Skeletal muscle satellite cell (primary cell): Measurements from ENCODE around the gene BPIFA1.

ENCODE experiments used
- H3K27me3 ChIP-seq: 2 replicates; pipeline ENCODE4 v1.7.0; 2013; ENCODE audit warnings: low read length; ENCODE audit not compliant: control insufficient read depth, insufficient read depth
- H3K36me3 ChIP-seq: 2 replicates; pipeline ENCODE4 v1.7.0; 2013; ENCODE audit warnings: mild to moderate bottlenecking, control low read depth, low read length; ENCODE audit not compliant: insufficient read depth
- H3K4me1 ChIP-seq: 2 replicates; pipeline ENCODE4 v1.7.0; 2013; ENCODE audit warnings: low read length; ENCODE audit not compliant: control insufficient read depth, insufficient read depth
- H3K4me2 ChIP-seq: 2 replicates; pipeline ENCODE4 v1.7.0; 2013; ENCODE audit warnings: mild to moderate bottlenecking, low read length
- H3K4me3 ChIP-seq: 2 replicates; pipeline ENCODE4 v1.7.0; 2013; ENCODE audit warnings: low read length
- H3K9ac ChIP-seq: 2 replicates; pipeline ENCODE4 v1.7.0; 2013; ENCODE audit warnings: mild to moderate bottlenecking, low read depth, low read length, moderate library complexity
- H3K9me3 ChIP-seq: replicated peaks from 2 replicates; pipeline ENCODE4 v1.7.0; 2013; ENCODE audit warnings: mild to moderate bottlenecking, control low read depth, low read length

Gene BPIFA1

DNA sequence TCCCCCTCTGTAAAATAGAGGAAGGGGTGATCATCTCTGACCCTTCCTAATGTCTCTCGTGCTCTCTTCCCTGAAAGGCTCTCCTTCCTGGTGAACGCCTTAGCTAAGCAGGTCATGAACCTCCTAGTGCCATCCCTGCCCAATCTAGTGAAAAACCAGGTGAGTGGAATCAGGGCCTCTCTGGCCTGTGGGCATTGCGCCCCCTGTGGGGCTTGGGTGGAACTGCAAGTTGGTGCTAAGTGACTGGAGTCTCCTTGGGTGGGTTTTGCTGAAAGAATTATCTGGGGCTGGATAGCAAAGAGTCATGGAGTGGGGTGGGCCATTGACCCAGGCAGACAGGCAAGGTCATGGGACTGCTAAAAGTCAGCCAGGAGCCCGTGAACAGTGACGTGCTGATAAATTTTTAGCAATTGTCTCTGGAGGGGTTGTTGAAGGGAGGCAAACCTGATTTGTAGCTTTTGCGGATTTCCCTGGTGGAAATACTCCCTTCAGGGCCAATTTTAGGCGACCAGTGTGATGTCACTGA is 56.1 kb downstream of the BPIFA1 start:
- H3K4me1 ChIP-seq, result no peaks in the 10 kb centered on the region
- no peaks in the 10 kb centered on the region for H3K9me3 ChIP-seq
- peaks cover 58% of the 10 kb centered on the region for H3K27me3 ChIP-seq
- H3K9ac ChIP-seq, result no peak overlapping the region
- H3K4me3 ChIP-seq, result no peak overlapping the region
- H3K4me2 ChIP-seq, result no peak overlapping the region
- no peaks in the 10 kb centered on the region for H3K36me3 ChIP-seq
